K562 (cell line): ENCODE measurements around the gene TBX19. TPM values are rescaled to one million over a fixed set of nuclear protein-coding genes. Genes with fewer than 3 reads are reported as not detected.
A peak's percentile ranks its signal among the peaks of the same experiment; 100 is the strongest.

Experiments used
- ARHGAP35 ChIP-seq: fragments of 450-650 bp; IDR thresholded peaks from 2 replicates; pipeline ENCODE4 v1.6.1; 2018; ENCODE audit not compliant: partially characterized antibody
- BACH1 ChIP-seq: fragments of 200-800 bp; sonication (Bioruptor generic); IDR thresholded peaks from 2 replicates; pipeline ENCODE4 v1.6.1; 2016; ENCODE audit warnings: missing genetic modification characterization, missing compliant biosample characterization
- BCL6 ChIP-seq: fragments of 250-450 bp; sonication (Bioruptor Pico); IDR thresholded peaks from 2 replicates; pipeline ENCODE4 v1.4.0; 2020
- CC2D1A ChIP-seq: fragments of 450-650 bp; IDR thresholded peaks from 2 replicates; pipeline ENCODE4 v1.6.1; 2017; ENCODE audit warnings: mild to moderate bottlenecking
- FOXJ3 ChIP-seq: sonication (generic); formaldehyde crosslinking; IDR thresholded peaks from 2 replicates; pipeline ENCODE4 v1.4.0; 2020; ENCODE audit warnings: mild to moderate bottlenecking, missing genetic modification reagents
- FUS ChIP-seq: fragments of 200-400 bp; formaldehyde crosslinking; optimal IDR thresholded peaks from 2 replicates; pipeline ENCODE3; 2017; ENCODE audit warnings: low read depth, low read length
- MEIS2 ChIP-seq: fragments of 450-650 bp; IDR thresholded peaks from 2 replicates; pipeline ENCODE4 v1.6.1; 2014; ENCODE audit warnings: mild to moderate bottlenecking; ENCODE audit not compliant: partially characterized antibody
- MIER1 ChIP-seq: fragments of 450-650 bp; IDR thresholded peaks from 2 replicates; pipeline ENCODE4 v1.6.1; 2016; ENCODE audit warnings: antibody characterized with exemption, mild to moderate bottlenecking, low read depth
- NCOA2 ChIP-seq, 2 experiments: fragments of 450-650 bp; IDR thresholded peaks; 2 replicates each; pipeline ENCODE4 v1.6.1; 2018; ENCODE audit warnings: mild to moderate bottlenecking in 2 of 2, moderate library complexity in 1 of 2; ENCODE audit not compliant: partially characterized antibody in 2 of 2
- NFIC ChIP-seq: fragments of 450-650 bp; IDR thresholded peaks from 2 replicates; pipeline ENCODE4 v1.6.1; 2017; ENCODE audit warnings: mild to moderate bottlenecking, inconsistent platforms
- OTX1 ChIP-seq: fragments of 450-650 bp; formaldehyde crosslinking; IDR thresholded peaks from 2 replicates; pipeline ENCODE4 v1.4.0; 2022; ENCODE audit warnings: mild to moderate bottlenecking
- PCBP1 ChIP-seq: fragments of 200-400 bp; formaldehyde crosslinking; IDR thresholded peaks from 2 replicates; pipeline ENCODE4 v1.6.1; 2018; ENCODE audit warnings: mild to moderate bottlenecking, low read depth, low read length; ENCODE audit not compliant: poor library complexity, severe bottlenecking
- POLR2AphosphoS2 ChIP-seq: IDR thresholded peaks from 2 replicates; pipeline ENCODE4 v1.6.1; 2012; ENCODE audit warnings: low read length, improper control_type of control experiment
- POU5F1 ChIP-seq: fragments of 150-350 bp; IDR thresholded peaks from 2 replicates; pipeline ENCODE4 v1.6.1; 2014; ENCODE audit warnings: borderline replicate concordance, low read length, low read depth, mild to moderate bottlenecking; ENCODE audit not compliant: partially characterized antibody
- SMARCC2 ChIP-seq: fragments of 450-650 bp; IDR thresholded peaks from 2 replicates; pipeline ENCODE4 v1.6.1; 2017; ENCODE audit warnings: antibody characterized with exemption, moderate library complexity, mild to moderate bottlenecking, low read depth
- SRSF7 ChIP-seq: fragments of 200-400 bp; formaldehyde crosslinking; optimal IDR thresholded peaks from 2 replicates; pipeline ENCODE3; 2017; ENCODE audit warnings: mild to moderate bottlenecking, low read depth, low read length
- TEAD1 ChIP-seq, 2 experiments: fragments of 450-650 bp in 1 of 2; sonication (generic) in 1 of 2; formaldehyde crosslinking; IDR thresholded peaks; 2 replicates each; pipeline versions ENCODE4 v1.4.0 to v1.8.0; 2020 to 2022; ENCODE audit warnings: mild to moderate bottlenecking in 2 of 2, missing genetic modification reagents in 1 of 2
- ZFP30 ChIP-seq: fragments of 250-450 bp; sonication (Bioruptor Pico); IDR thresholded peaks from 2 replicates; pipeline ENCODE4 v1.8.0; 2022; ENCODE audit warnings: moderate library complexity, mild to moderate bottlenecking, inconsistent platforms, borderline replicate concordance
- ZFP36 ChIP-seq: fragments of 150-350 bp; IDR thresholded peaks from 2 replicates; pipeline ENCODE4 v1.6.1; 2018; ENCODE audit warnings: low read length, low read depth; ENCODE audit not compliant: partially characterized antibody
- ZNF140 ChIP-seq: fragments of 250-450 bp; sonication (Bioruptor Pico); IDR thresholded peaks from 2 replicates; pipeline ENCODE4 v1.8.0; 2021; ENCODE audit warnings: moderate library complexity, mild to moderate bottlenecking, inconsistent platforms
- ZNF239 ChIP-seq: fragments of 250-450 bp; sonication (Bioruptor Pico); IDR thresholded peaks from 2 replicates; pipeline ENCODE4 v1.4.0; 2020; ENCODE audit warnings: mild to moderate bottlenecking
- ZNF311 ChIP-seq: fragments of 250-450 bp; sonication (Bioruptor Pico); IDR thresholded peaks from 2 replicates; pipeline ENCODE4 v1.4.0; 2020; ENCODE audit warnings: mild to moderate bottlenecking, moderate library complexity
- ZNF444 ChIP-seq: fragments of 250-450 bp; sonication (Bioruptor Pico); IDR thresholded peaks from 2 replicates; pipeline ENCODE4 v1.4.0; 2020; ENCODE audit warnings: mild to moderate bottlenecking, moderate library complexity
- ZNF57 ChIP-seq: fragments of 450-650 bp; formaldehyde crosslinking; IDR thresholded peaks from 2 replicates; pipeline ENCODE4 v1.4.0; 2020; ENCODE audit warnings: mild to moderate bottlenecking, moderate library complexity
- polyA plus RNA-seq, 8 experiments: library from polyadenylated mRNA; depleted of rRNA in 4 of 8; stranded (reverse) in 5 of 8; unstranded in 3 of 8; fragments of >200 nt; fragmentation: Nextera tagmentation in 2 of 8; fragmentation: Illumina TruSeq in 1 of 8; extraction: Ambion mirVana in 2 of 8; extraction: Trizol in 1 of 8; gene quantifications; 2 replicates each; pipeline versions ENCODE4 v1.2.1 to v1.2.3, GENCODE V29; 2011 to 2014; ENCODE audit warnings: inconsistent platforms in 1 of 8, missing spikeins in 1 of 8
- total RNA-seq, 7 experiments: library from RNA; depleted of rRNA in 6 of 7; stranded (reverse); fragments of >200 nt in 6 of 7; fragmentation: Illumina TruSeq in 2 of 7; extraction: Trizol in 2 of 7; gene quantifications; 2 replicates each; pipeline versions ENCODE4 v1.2.1 to v1.2.3, GENCODE V29; 2011 to 2021; ENCODE audit warnings: low replicate concordance in 1 of 7
- TF ChIP-seq, protein P1 (sequence below): fragments of 250-450 bp; sonication (Bioruptor Pico); IDR thresholded peaks from 2 replicates; pipeline ENCODE4 v1.5.0; 2021; ENCODE audit warnings: mild to moderate bottlenecking, moderate library complexity
- TF ChIP-seq, protein P2 (sequence below): IDR thresholded peaks from 2 replicates; pipeline ENCODE4 v1.6.1; 2012; ENCODE audit warnings: low read depth, low read length, improper control_type of control experiment, borderline replicate concordance

Gene TBX19
- total and polyA plus RNA-seq, 9 of the 15 experiments (the other 6 are each of a cell fraction or from before 2014, with no cell fraction given): 0.32 to 3.1 (median 0.95) TPM

DNA sequence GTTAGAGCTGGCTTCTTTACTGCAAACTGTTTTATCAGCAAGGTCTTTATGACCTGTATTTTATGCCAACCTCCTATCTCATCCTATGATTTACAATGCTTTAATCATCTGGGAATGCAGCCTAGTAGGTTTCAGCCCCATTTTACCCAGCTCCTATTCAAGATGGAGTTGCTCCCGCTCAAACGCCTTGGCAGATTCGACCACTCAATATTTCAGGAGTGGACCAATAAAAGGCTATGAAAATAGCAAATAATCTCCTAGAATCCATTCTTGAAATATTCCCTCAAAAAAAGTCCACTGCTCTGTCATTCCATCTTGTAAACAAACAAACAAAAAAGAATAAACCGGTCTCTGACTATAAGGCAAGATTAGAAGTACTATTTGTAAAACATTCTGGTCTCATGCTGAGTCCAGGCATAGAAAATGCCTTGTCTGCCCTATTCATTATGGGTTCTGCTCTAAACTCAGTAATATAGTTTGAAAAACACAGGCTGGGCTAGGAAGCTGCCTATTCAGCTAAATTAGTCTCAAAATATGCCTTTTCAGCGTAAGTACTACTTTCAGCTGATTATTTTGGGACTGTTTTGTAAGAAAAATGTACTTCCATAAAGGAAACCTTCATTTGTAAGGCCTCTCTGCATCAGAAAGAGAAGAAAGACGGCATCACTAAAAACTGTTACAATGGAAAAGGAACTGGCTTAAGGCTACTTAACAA, 53.0 kb downstream of the TBX19 start (continued):
- TF ChIP-seq OTX1 (CRISPR knock-in tag): no peak
- no peak for TF ChIP-seq CC2D1A
- TF ChIP-seq MIER1: no peak
- no peak for TF ChIP-seq FUS
- TF ChIP-seq, protein P1, sequence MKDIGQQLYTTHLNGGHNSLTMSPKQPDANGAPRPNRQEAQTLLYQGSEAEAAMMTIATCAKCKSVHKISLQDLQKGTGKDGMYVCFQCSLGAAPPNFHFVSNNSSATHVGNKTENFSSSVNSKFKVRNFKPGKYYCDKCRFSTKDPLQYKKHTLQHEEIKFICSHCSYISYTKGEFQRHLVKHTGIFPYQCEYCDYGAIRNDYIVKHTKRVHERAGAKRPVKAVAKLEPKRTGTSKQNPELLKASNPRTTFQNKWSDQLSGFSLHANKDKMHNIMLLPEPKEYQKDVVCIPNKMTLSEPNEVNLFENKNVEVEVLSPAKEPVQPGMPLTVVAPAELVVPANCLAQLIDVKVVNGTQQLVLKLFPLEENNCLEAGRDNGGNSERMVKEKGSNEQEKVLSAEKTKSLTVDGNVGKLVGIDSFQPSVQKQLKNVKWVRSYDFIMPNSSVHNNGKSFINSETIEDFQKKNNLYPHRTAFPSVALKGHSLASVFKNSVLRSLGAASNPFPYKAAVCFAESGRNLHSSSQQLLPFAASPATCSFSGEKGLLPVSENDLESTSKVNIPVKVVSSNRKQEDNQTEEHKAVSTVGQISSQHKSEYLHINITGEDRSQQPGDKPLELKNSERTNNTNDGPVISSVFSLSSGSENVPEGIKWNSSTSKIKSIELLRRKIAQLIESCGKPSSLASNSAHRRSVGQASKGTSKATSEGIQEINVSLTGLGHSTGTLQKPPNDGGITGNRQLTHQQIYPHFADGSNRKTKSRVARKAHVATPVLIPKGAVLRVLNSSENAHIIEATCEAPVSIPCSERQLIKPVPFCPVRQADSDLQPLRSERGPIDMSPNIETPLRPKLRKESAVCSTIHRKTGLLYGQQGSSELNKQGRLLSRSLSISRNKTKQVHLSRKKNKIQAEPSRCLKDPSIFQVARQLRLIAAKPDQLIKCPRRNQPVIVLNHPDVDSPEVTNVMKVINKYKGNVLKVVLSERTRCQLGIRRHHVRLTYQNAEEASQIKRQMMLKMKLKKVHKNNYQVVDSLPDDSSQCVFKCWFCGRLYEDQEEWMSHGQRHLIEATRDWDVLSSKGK (CRISPR knock-in tag): no peak
- TF ChIP-seq ZNF140: no peak
- TF ChIP-seq SRSF7: no peak
- no peak for TF ChIP-seq NFIC
- TF ChIP-seq FOXJ3: no peak
- TF ChIP-seq MEIS2: no peak
- TF ChIP-seq ZNF57 (CRISPR knock-in tag): no peak
- no peak for TF ChIP-seq PCBP1
- no peak for TF ChIP-seq BCL6 (CRISPR knock-in tag)
- TF ChIP-seq ZNF239 (CRISPR knock-in tag): no peak
- TF ChIP-seq ZFP36: no peak
- TF ChIP-seq ARHGAP35: no peak
- TF ChIP-seq TEAD1 (CRISPR knock-in tag; IDR thresholded peaks at IDR 0.05): 0 out of 4 replicates have a peak, but pooled peaks of 1 of the 2 experiments have one; percentile 34
- no peak for TF ChIP-seq ZNF444 (CRISPR knock-in tag)
- TF ChIP-seq POLR2AphosphoS2: no peak
- TF ChIP-seq, protein P2, sequence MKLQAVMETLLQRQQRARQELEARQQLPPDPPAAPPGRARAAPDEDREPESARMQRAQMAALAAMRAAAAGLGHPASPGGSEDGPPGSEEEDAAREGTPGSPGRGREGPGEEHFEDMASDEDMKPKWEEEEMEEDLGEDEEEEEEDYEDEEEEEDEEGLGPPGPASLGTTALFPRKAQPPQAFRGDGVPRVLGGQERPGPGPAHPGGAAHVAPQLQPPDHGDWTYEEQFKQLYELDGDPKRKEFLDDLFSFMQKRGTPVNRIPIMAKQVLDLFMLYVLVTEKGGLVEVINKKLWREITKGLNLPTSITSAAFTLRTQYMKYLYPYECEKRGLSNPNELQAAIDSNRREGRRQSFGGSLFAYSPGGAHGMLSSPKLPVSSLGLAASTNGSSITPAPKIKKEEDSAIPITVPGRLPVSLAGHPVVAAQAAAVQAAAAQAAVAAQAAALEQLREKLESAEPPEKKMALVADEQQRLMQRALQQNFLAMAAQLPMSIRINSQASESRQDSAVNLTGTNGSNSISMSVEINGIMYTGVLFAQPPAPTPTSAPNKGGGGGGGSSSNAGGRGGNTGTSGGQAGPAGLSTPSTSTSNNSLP: no peak
- no peak for TF ChIP-seq SMARCC2
- TF ChIP-seq ZNF311 (CRISPR knock-in tag): peak; percentile 64; the same call in 1 of the 2 replicates
- no peak for TF ChIP-seq NCOA2 (IDR thresholded peaks at IDR 0.05; ENCODE audit: partially characterized antibody in 2 of 2)
- no peak for TF ChIP-seq ZFP30 (CRISPR knock-in tag)
- TF ChIP-seq BACH1 (tag): peak; percentile 38; the same call in 1 of the 2 replicates
- no peak for TF ChIP-seq POU5F1
